H1 (cell line): ENCODE measurements around the gene CD247. TPM values are rescaled to one million over a fixed set of nuclear protein-coding genes. Genes with fewer than 3 reads are reported as not detected.

Experiments
- CTCF ChIA-PET: fragments of 300-600 bp; sonication (Branson Sonifier 250); formaldehyde crosslinking; loops from one replicate; lab custom pipeline; 2021; ENCODE audit not compliant: partially characterized antibody; lab: Charles Lee
- POLR2A ChIA-PET: fragments of 300-600 bp; sonication (Branson Sonifier 250); formaldehyde crosslinking; loops from one replicate; lab custom pipeline; 2021; ENCODE audit warnings: inconsistent platforms; ENCODE audit not compliant: partially characterized antibody; lab: Charles Lee
- DNase-seq, 2 experiments: peaks; one replicate each; pipeline versions ENCODE4 v3.0.0 to v3.0.0-alpha.2; 2010 to 2022; ENCODE audit warnings: low spot score in 2 of 2, low read depth in 1 of 2, mixed read lengths in 1 of 2
- FAIRE-seq: peaks from 2 replicates; lab custom pipeline; 2011; peaks lifted over from hg19 to GRCh38; lab: Jason Lieb, UNC
- H2AFZ ChIP-seq: 2 replicates; pipeline ENCODE4 v1.8.1; 2012; ENCODE audit warnings: low read length, inconsistent platforms
- H2AK5ac ChIP-seq: 2 replicates; pipeline ENCODE4 v1.6.1; 2013; ENCODE audit warnings: low read depth, low read length
- H2BK120ac ChIP-seq: replicated peaks from 2 replicates; pipeline ENCODE3; 2013; ENCODE audit warnings: low read depth, low read length, inconsistent platforms
- H2BK12ac ChIP-seq: 2 replicates; pipeline ENCODE4 v1.6.1; 2013; ENCODE audit warnings: low read depth, low read length
- H2BK15ac ChIP-seq: 2 replicates; pipeline ENCODE4 v1.6.1; 2013; ENCODE audit warnings: low read length
- H2BK20ac ChIP-seq: 2 replicates; pipeline ENCODE4 v1.6.1; 2013; ENCODE audit warnings: low read length
- H2BK5ac ChIP-seq: 2 replicates; pipeline ENCODE4 v1.6.1; 2013; ENCODE audit warnings: low read depth, low read length
- H3K14ac ChIP-seq: 2 replicates; pipeline ENCODE4 v1.6.1; 2013; ENCODE audit warnings: inconsistent platforms; ENCODE audit not compliant: insufficient read length
- H3K18ac ChIP-seq: 2 replicates; pipeline ENCODE4 v1.6.1; 2013; ENCODE audit warnings: low read length; ENCODE audit errors: extremely low read depth
- H3K23ac ChIP-seq: 2 replicates; pipeline ENCODE4 v1.6.1; 2013; ENCODE audit warnings: inconsistent platforms; ENCODE audit not compliant: insufficient read length
- H3K23me2 ChIP-seq: 2 replicates; pipeline ENCODE4 v1.6.1; 2013; ENCODE audit warnings: low read depth, low read length
- H3K27ac ChIP-seq: 2 replicates; pipeline ENCODE4 v1.6.1; 2011; ENCODE audit warnings: low read depth, low read length, inconsistent platforms
- H3K27me3 ChIP-seq, 4 experiments: replicated peaks in 1 of 4; 1 replicate in 1 of 4; 2 replicates in 3 of 4; pipeline versions ENCODE4 v1.6.1 to v1.8.1; 2011 to 2013; ENCODE audit warnings: low read length in 3 of 4, mild to moderate bottlenecking in 3 of 4, inconsistent platforms in 2 of 4, mixed read lengths in 2 of 4, moderate library complexity in 1 of 4; ENCODE audit not compliant: control insufficient read depth in 3 of 4, insufficient read depth in 3 of 4; ENCODE audit errors: extremely low read depth in 1 of 4
- H3K36me3 ChIP-seq, 4 experiments: 2 replicates each; pipeline versions ENCODE4 v1.6.1 to v1.8.1; 2011 to 2013; ENCODE audit warnings: mild to moderate bottlenecking in 4 of 4, low read length in 3 of 4, moderate library complexity in 2 of 4, control low read depth in 1 of 4, inconsistent platforms in 1 of 4; ENCODE audit not compliant: insufficient read depth in 4 of 4, control insufficient read depth in 2 of 4
- H3K4ac ChIP-seq: replicated peaks from 2 replicates; pipeline ENCODE3; 2013; ENCODE audit warnings: low read length, low read depth, mixed read lengths, inconsistent platforms; ENCODE audit not compliant: insufficient read length
- H3K4me1 ChIP-seq, 4 experiments: replicated peaks in 1 of 4; 1 replicate in 1 of 4; 2 replicates in 3 of 4; pipeline versions ENCODE4 v1.6.1 to v1.8.1; 2011 to 2013; ENCODE audit warnings: low read length in 3 of 4, inconsistent platforms in 2 of 4, mixed read lengths in 1 of 4; ENCODE audit not compliant: insufficient read depth in 4 of 4, control insufficient read depth in 3 of 4
- H3K4me2 ChIP-seq, 2 experiments: 2 replicates each; pipeline versions ENCODE4 v1.6.1 to v1.8.1; 2011 to 2013; ENCODE audit warnings: low read depth in 2 of 2, low read length in 2 of 2, control low read depth in 1 of 2, inconsistent platforms in 1 of 2, mild to moderate bottlenecking in 1 of 2; ENCODE audit not compliant: insufficient read depth in 1 of 2
- H3K4me3 ChIP-seq, 4 experiments: fragments of 200-600, 300-600 bp in 1 of 4; sonication (generic), shearing (Covaris generic), sonication (Bioruptor Twin) in 1 of 4; 2 replicates each; pipeline versions ENCODE4 v1.5.1 to v1.8.1; 2011 to 2016; ENCODE audit warnings: low read length in 4 of 4, low read depth in 3 of 4, control low read depth in 2 of 4, inconsistent platforms in 2 of 4, mild to moderate bottlenecking in 2 of 4, mixed read lengths in 1 of 4, moderate library complexity in 1 of 4; ENCODE audit not compliant: insufficient read depth in 2 of 4; ENCODE audit errors: extremely low read depth in 1 of 4
- H3K56ac ChIP-seq: replicated peaks from 2 replicates; pipeline ENCODE3; 2013; ENCODE audit warnings: low read depth, mild to moderate bottlenecking, mixed read lengths, low read length, inconsistent platforms; ENCODE audit not compliant: insufficient read length
- H3K79me1 ChIP-seq: 2 replicates; pipeline ENCODE4 v1.6.1; 2013; ENCODE audit warnings: low read depth, low read length, control low read depth
- H3K79me2 ChIP-seq, 2 experiments: 2 replicates each; pipeline versions ENCODE4 v1.6.1 to v1.8.1; 2012 to 2013; ENCODE audit warnings: low read length in 2 of 2, mild to moderate bottlenecking in 2 of 2, inconsistent platforms in 1 of 2; ENCODE audit not compliant: insufficient read depth in 2 of 2, control insufficient read depth in 1 of 2
- H3K9ac ChIP-seq, 4 experiments: replicated peaks in 1 of 4; 1 replicate in 1 of 4; 2 replicates in 3 of 4; pipeline versions ENCODE4 v1.6.1 to v1.8.1; 2011 to 2013; ENCODE audit warnings: low read depth in 3 of 4, low read length in 3 of 4, control low read depth in 2 of 4, mild to moderate bottlenecking in 2 of 4, moderate library complexity in 2 of 4, inconsistent platforms in 1 of 4; ENCODE audit errors: extremely low read depth in 1 of 4
- H3K9me3 ChIP-seq, 2 experiments: 2 replicates each; pipeline versions ENCODE4 v1.6.1 to v1.8.1; 2012 to 2013; ENCODE audit warnings: mild to moderate bottlenecking in 2 of 2, moderate library complexity in 2 of 2, control low read depth in 1 of 2, inconsistent platforms in 1 of 2, low read depth in 1 of 2, low read length in 1 of 2, mixed read lengths in 1 of 2; ENCODE audit not compliant: insufficient read depth in 2 of 2
- H4K20me1 ChIP-seq, 2 experiments: replicated peaks in 1 of 2; 2 replicates each; pipeline versions ENCODE3 to v1.8.1; 2011 to 2013; ENCODE audit warnings: inconsistent platforms in 2 of 2, low read length in 2 of 2, mild to moderate bottlenecking in 1 of 2; ENCODE audit not compliant: insufficient read depth in 2 of 2, control insufficient read depth in 1 of 2
- H4K5ac ChIP-seq: 2 replicates; pipeline ENCODE4 v1.6.1; 2013; ENCODE audit warnings: low read length, low read depth, mixed read lengths, inconsistent platforms; ENCODE audit not compliant: insufficient read length
- H4K8ac ChIP-seq: 2 replicates; pipeline ENCODE4 v1.8.0; 2013; ENCODE audit warnings: mild to moderate bottlenecking, moderate library complexity, low read length, inconsistent platforms; ENCODE audit not compliant: insufficient read depth; ENCODE audit errors: extremely low read depth
- H4K91ac ChIP-seq: replicated peaks from 2 replicates; pipeline ENCODE3; 2013; ENCODE audit warnings: low read length, mixed read lengths, inconsistent platforms; ENCODE audit not compliant: insufficient read length
- BRCA1 ChIP-seq: IDR thresholded peaks from 2 replicates; pipeline ENCODE4 v1.6.1; 2012; ENCODE audit warnings: low read depth, low read length, improper control_type of control experiment
- CHD2 ChIP-seq: IDR thresholded peaks from 2 replicates; pipeline ENCODE4 v1.6.1; 2012; ENCODE audit warnings: low read length, improper control_type of control experiment
- HDAC2 ChIP-seq, 2 experiments: fragments of 300-600 bp in 1 of 2; sonication (generic) in 1 of 2; IDR thresholded peaks; 2 replicates each; pipeline ENCODE4 v1.6.1; 2011 to 2012; ENCODE audit warnings: low read depth in 2 of 2, low read length in 2 of 2, mild to moderate bottlenecking in 2 of 2, moderate library complexity in 2 of 2, borderline replicate concordance in 1 of 2, inconsistent platforms in 1 of 2
- JUND ChIP-seq: IDR thresholded peaks from 2 replicates; pipeline ENCODE4 v1.6.1; 2011; ENCODE audit warnings: mild to moderate bottlenecking, improper control_type of control experiment, low read length
- KDM5A ChIP-seq: fragments of 200-600 bp; IDR thresholded peaks from 2 replicates; pipeline ENCODE4 v1.7.1; 2012; ENCODE audit warnings: mild to moderate bottlenecking, low read length, inconsistent platforms, mixed read lengths
- PHF8 ChIP-seq: fragments of 200-600 bp; sonication (generic); conservative IDR thresholded peaks from 2 replicates; pipeline ENCODE4 v1.7.1; 2012; ENCODE audit warnings: low read depth, mild to moderate bottlenecking, inconsistent platforms, low read length, moderate library complexity
- POLR2AphosphoS5 ChIP-seq: IDR thresholded peaks from 2 replicates; pipeline ENCODE4 v1.6.1; 2011; ENCODE audit warnings: low read depth, low read length
- POU5F1 ChIP-seq: IDR thresholded peaks from 2 replicates; pipeline ENCODE4 v1.6.1; 2011; ENCODE audit warnings: low read depth, mild to moderate bottlenecking, low read length, moderate library complexity
- RFX5 ChIP-seq: IDR thresholded peaks from 2 replicates; pipeline ENCODE4 v1.6.1; 2011; ENCODE audit warnings: low read depth, low read length, improper control_type of control experiment, borderline replicate concordance
- SIN3A ChIP-seq, 2 experiments: IDR thresholded peaks in 1 of 2; conservative IDR thresholded peaks in 1 of 2; 2 replicates each; pipeline ENCODE4 v1.6.1; 2011 to 2012; ENCODE audit warnings: low read length in 2 of 2, improper control_type of control experiment in 1 of 2, low read depth in 1 of 2, mild to moderate bottlenecking in 1 of 2
- SIX5 ChIP-seq: IDR thresholded peaks from 2 replicates; pipeline ENCODE4 v1.6.1; 2011; ENCODE audit warnings: mild to moderate bottlenecking, low read depth, low read length
- SRF ChIP-seq: IDR thresholded peaks from 2 replicates; pipeline ENCODE4 v1.6.1; 2011; ENCODE audit warnings: mild to moderate bottlenecking, low read depth, low read length, moderate library complexity
- SUZ12 ChIP-seq: fragments of 200-600 bp; sonication (generic); IDR thresholded peaks from 2 replicates; pipeline ENCODE4 v1.6.1; 2012; ENCODE audit warnings: mild to moderate bottlenecking, inconsistent platforms, low read length, moderate library complexity, mixed read lengths
- TEAD4 ChIP-seq: IDR thresholded peaks from 2 replicates; pipeline ENCODE4 v1.6.1; 2012; ENCODE audit warnings: low read depth, low read length, inconsistent platforms, mixed read lengths
- WGBS, 2 experiments: shearing (Covaris generic) in 1 of 2; methylation state at CpG; one replicate each; pipeline versions ENCODE4 v1.1.6 to v1.1.7; 2013 to 2015; ENCODE audit warnings: low lambda C conversion rate in 2 of 2, mixed read lengths in 2 of 2, inconsistent platforms in 1 of 2, low coverage in 1 of 2, missing lambda C conversion rate in 1 of 2; ENCODE audit not compliant: insufficient replicate concordance in 2 of 2, insufficient coverage in 1 of 2, insufficient read length in 1 of 2; ENCODE audit errors: extremely low coverage in 1 of 2, missing lambda C conversion rate in 1 of 2; 5-methylcytosine and 5-hydroxymethylcytosine counted together
- polyA plus RNA-seq, 7 experiments: library from polyadenylated mRNA; depleted of rRNA in 3 of 7; stranded (reverse) in 5 of 7; unstranded in 2 of 7; fragments of >200 nt in 5 of 7; fragments of 200-250 nt in 2 of 7; gene quantifications; 1 replicate in 5 of 7; 2 replicates in 1 of 7; 4 replicates in 1 of 7; pipeline versions ENCODE4 v1.2.1 to v1.2.3, GENCODE V29; 2011 to 2013; ENCODE audit warnings: missing spikeins in 2 of 7, mixed read lengths in 2 of 7
- total RNA-seq: library from RNA; stranded (reverse); fragmentation: NEBNext Ultra II Directional; extraction: Animal tissue kit (Norgen Biotek cat#: 25700); gene quantifications from 2 replicates; pipeline ENCODE4 v1.2.1, GENCODE V29; 2021

CD247 gene
- total and polyA plus RNA-seq, 2 of the 8 experiments (the other 6 are each of a cell fraction or from before 2014, with no cell fraction given), result 2.0 to 2.2 TPM

DNA sequence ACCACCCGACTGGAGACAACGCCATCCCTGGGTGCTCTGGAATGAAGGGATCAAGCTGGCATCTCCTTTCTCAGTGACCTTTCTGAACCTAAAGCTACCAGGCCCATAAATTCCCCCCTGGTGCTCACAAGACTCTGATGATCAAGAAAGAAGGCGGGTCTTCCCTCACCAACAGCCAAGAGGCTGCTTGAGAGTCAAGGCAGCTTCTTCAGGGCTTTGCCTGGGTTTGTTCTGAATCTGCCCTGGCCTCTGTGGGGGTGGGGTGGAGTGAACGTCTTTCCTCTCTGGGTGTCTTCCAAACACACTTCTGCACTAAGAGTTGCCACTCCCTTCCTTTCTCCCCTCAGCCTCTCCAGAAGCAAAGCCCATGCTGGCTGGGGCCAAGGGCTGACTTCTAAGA is 36.1 kb downstream of the CD247 start:
- ChIA-PET POLR2A (no interaction called here), CTCF (interaction anchor here (1.3 to 1.9 kb wide), 3 partner anchors 14 to 51 kb away, joined by 3 to 6 read pairs (median 3); no protein-coding TSS in a partner anchor)
- no peak overlapping the region for H3K56ac ChIP-seq
- H4K20me1 ChIP-seq, result no peaks in the 10 kb centered on the region
- H3K23ac ChIP-seq, result no peak overlapping the region
- no peak overlapping the region for H4K8ac ChIP-seq
- H3K79me1 ChIP-seq, result no peaks in the 10 kb centered on the region
- H2BK120ac ChIP-seq, result no peak overlapping the region
- no peak overlapping the region for H3K4me2 ChIP-seq
- no peaks in the 10 kb centered on the region for H3K9me3 ChIP-seq
- H3K14ac ChIP-seq, result no peak overlapping the region
- no peak overlapping the region for H2BK20ac ChIP-seq
- 0 out of 7 replicates have a peak, but pooled peaks cover 0 to 3% (median 0%) of the 10 kb centered on the region in 4 experiments for H3K27me3 ChIP-seq
- TF ChIP-seq JUND (no peak), CHD2 (no peak), PHF8 (no peak), SRF (no peak), SUZ12 (no peak), RFX5 (no peak), BRCA1 (no peak), TEAD4 (no peak), KDM5A (no peak), SIN3A (conservative IDR thresholded peaks at IDR 0.05 in 1 of 2, IDR thresholded peaks at IDR 0.05 in 1 of 2; ENCODE audit: low read depth in 1 of 2, low read length in 2 of 2) (no peak), HDAC2 (IDR thresholded peaks at IDR 0.05; ENCODE audit: borderline replicate concordance in 1 of 2, low read depth in 2 of 2, low read length in 2 of 2) (no peak), POLR2AphosphoS5 (no peak), POU5F1 (no peak), SIX5 (no peak)
- TF ChIP-seq, all 59 proteins: peak for 0
- no peak overlapping the region for H3K4ac ChIP-seq
- H3K18ac ChIP-seq, result no peak overlapping the region
- H2BK5ac ChIP-seq, result no peak overlapping the region
- H4K91ac ChIP-seq, result no peak overlapping the region
- no peak overlapping the region for H2AK5ac ChIP-seq
- no peak overlapping the region for H2AFZ ChIP-seq
- FAIRE-seq (no peak), DNase-seq (no peak)
- H3K4me3 ChIP-seq, result no peak overlapping the region
- 0 out of 2 replicates have a peak, but pooled peaks cover 2% of the 10 kb centered on the region for H3K23me2 ChIP-seq
- no peak overlapping the region for H3K27ac ChIP-seq
- no peak overlapping the region for H2BK12ac ChIP-seq
- WGBS, 2 experiments, result 79% methylated on average over 4 of the region's 4 CpGs; no CpG with 5 or more reads in 1 of the 2 experiments
- H3K4me1 ChIP-seq, result peaks cover 0 to 9% (median 2%) of the 10 kb centered on the region in 4 experiments; a peak in 3 of 7 replicates
- no peaks in the 10 kb centered on the region for H3K79me2 ChIP-seq
- H2BK15ac ChIP-seq, result no peak overlapping the region
- H3K36me3 ChIP-seq, result no peaks in the 10 kb centered on the region
- H3K9ac ChIP-seq, result no peak overlapping the region
- no peak overlapping the region for H4K5ac ChIP-seq
